Muscle of leg (tissue), 9 donors: ENCODE measurements around the gene DBP. TPM values are rescaled to one million over a fixed set of nuclear protein-coding genes. Genes with fewer than 3 reads are reported as not detected.

ENCODE experiments used
- polyA plus RNA-seq, 8 donors: library from polyadenylated mRNA; unstranded; fragments of 120-200 nt; gene quantifications; one replicate each; pipeline versions ENCODE4 v1.2.1 to v1.2.3, GENCODE V29; 2013; ENCODE audit warnings: inconsistent platforms in 1 of 8, low replicate concordance in 1 of 8; ENCODE audit not compliant: insufficient read length in 8 of 8, insufficient read depth in 1 of 8
- total RNA-seq: library from RNA; stranded (reverse); fragments of 120-200 nt; gene quantifications from one replicate; pipeline ENCODE4 v1.2.4, GENCODE V29; 2013

The DBP gene
- total and polyA plus RNA-seq, 9 donors, result 3.0 to 10.8 (median 6.6) TPM

Other genes starting within 250 kb of the DBP start
- 57.5 TPM for gene KDELR1, start 245.8 kb downstream of the DBP start, total RNA-seq
- 100 to 1,000 TPM; 104 to 162 (median 129) TPM for gene KDELR1, start 245.8 kb downstream of the DBP start, polyA plus RNA-seq
- 0.58 TPM for gene GRIN2D, start 243.7 kb downstream of the DBP start, total RNA-seq
- gene GRIN2D, start 243.7 kb downstream of the DBP start, polyA plus RNA-seq, result 1 to 10 TPM in 7 of 8 donors, under 1 TPM in 1; 0.93 to 3.1 (median 2.1) TPM
- gene GRWD1, start 191.4 kb downstream of the DBP start, total RNA-seq, result 21.0 TPM
- gene GRWD1, start 191.4 kb downstream of the DBP start, polyA plus RNA-seq, result 10 to 100 TPM; 20.4 to 29.9 (median 25.8) TPM
- 0.49 TPM for gene KCNJ14, start 181.8 kb downstream of the DBP start, total RNA-seq
- gene KCNJ14, start 181.8 kb downstream of the DBP start, polyA plus RNA-seq, result 1 to 10 TPM in 2 of 8 donors, under 1 TPM in 6; 0.48 to 1.2 (median 0.92) TPM
- 24.2 TPM for gene CYTH2, start 168.0 kb downstream of the DBP start, total RNA-seq
- 10 to 100 TPM; 37.4 to 54.5 (median 45.1) TPM for gene CYTH2, start 168.0 kb downstream of the DBP start, polyA plus RNA-seq
- 0.04 TPM for gene LMTK3, start 125.5 kb downstream of the DBP start, total RNA-seq
- under 1 TPM in 7 of 8 donors, not detected in 1; 0.03 to 0.39 (median 0.18) TPM for gene LMTK3, start 125.5 kb downstream of the DBP start, polyA plus RNA-seq
- 0.13 TPM for gene SULT2B1, start 85.2 kb downstream of the DBP start, total RNA-seq
- 1 to 10 TPM in 1 of 8 donors, under 1 TPM in 6, not detected in 1; 0.11 to 2.9 (median 0.27) TPM for gene SULT2B1, start 85.2 kb downstream of the DBP start, polyA plus RNA-seq
- not detected for gene SPACA4, start 30.6 kb downstream of the DBP start, total RNA-seq
- gene SPACA4, start 30.6 kb downstream of the DBP start, polyA plus RNA-seq, result not detected
- gene FAM83E, start 22.3 kb downstream of the DBP start, total RNA-seq, result 0.13 TPM
- 1 to 10 TPM in 1 of 8 donors, under 1 TPM in 6, not detected in 1; 0.11 to 1.2 (median 0.18) TPM for gene FAM83E, start 22.3 kb downstream of the DBP start, polyA plus RNA-seq
- 2,914 TPM for gene RPL18, start 18.2 kb downstream of the DBP start, total RNA-seq
- gene RPL18, start 18.2 kb downstream of the DBP start, polyA plus RNA-seq, result 1,000 to 10,000 TPM; 1,793 to 2,160 (median 1,901) TPM
- 4.1 TPM for gene SPHK2, start 17.9 kb downstream of the DBP start, total RNA-seq
- 10 to 100 TPM in 4 of 8 donors, 1 to 10 TPM in 4; 7.0 to 11.8 (median 9.9) TPM for gene SPHK2, start 17.9 kb downstream of the DBP start, polyA plus RNA-seq
- gene CA11, start 8.8 kb upstream of the DBP start, total RNA-seq, result 6.2 TPM
- gene CA11, start 8.8 kb upstream of the DBP start, polyA plus RNA-seq, result 10 to 100 TPM in 7 of 8 donors, 1 to 10 TPM in 1; 7.9 to 22.1 (median 14.0) TPM
- 0.18 TPM for gene NTN5, start 35.6 kb upstream of the DBP start, total RNA-seq
- 1 to 10 TPM in 7 of 8 donors, under 1 TPM in 1; 0.64 to 8.5 (median 2.2) TPM for gene NTN5, start 35.6 kb upstream of the DBP start, polyA plus RNA-seq
- gene FUT2, start 58.6 kb upstream of the DBP start, total RNA-seq, result not detected
- 1 to 10 TPM in 4 of 8 donors, under 1 TPM in 4; 0.53 to 3.8 (median 0.95) TPM for gene FUT2, start 58.6 kb upstream of the DBP start, polyA plus RNA-seq
- 29.2 TPM for gene MAMSTR, start 82.3 kb upstream of the DBP start, total RNA-seq
- gene MAMSTR, start 82.3 kb upstream of the DBP start, polyA plus RNA-seq, result 100 to 1,000 TPM in 4 of 8 donors, 10 to 100 TPM in 4; 59.8 to 160 (median 113) TPM
- gene RASIP1, start 103.2 kb upstream of the DBP start, total RNA-seq, result 14.1 TPM
- 10 to 100 TPM; 17.6 to 27.7 (median 25.0) TPM for gene RASIP1, start 103.2 kb upstream of the DBP start, polyA plus RNA-seq
- 0.04 TPM for gene IZUMO1, start 109.5 kb upstream of the DBP start, total RNA-seq
- 1 to 10 TPM in 2 of 8 donors, under 1 TPM in 6; 0.20 to 1.1 (median 0.85) TPM for gene IZUMO1, start 109.5 kb upstream of the DBP start, polyA plus RNA-seq
- gene FUT1, start 115.3 kb upstream of the DBP start, total RNA-seq, result 1.1 TPM
- gene FUT1, start 115.3 kb upstream of the DBP start, polyA plus RNA-seq, result 1 to 10 TPM in 7 of 8 donors, under 1 TPM in 1; 0.75 to 1.5 (median 1.3) TPM
- gene FGF21, start 118.1 kb upstream of the DBP start, total RNA-seq, result not detected
- gene FGF21, start 118.1 kb upstream of the DBP start, polyA plus RNA-seq, result under 1 TPM in 1 of 8 donors, not detected in 7; 0.25 TPM
- 18.8 TPM for gene BCAT2, start 173.7 kb upstream of the DBP start, total RNA-seq
- gene BCAT2, start 173.7 kb upstream of the DBP start, polyA plus RNA-seq, result 10 to 100 TPM; 21.2 to 32.7 (median 24.6) TPM
- gene HSD17B14, start 199.1 kb upstream of the DBP start, total RNA-seq, result 2.7 TPM
- gene HSD17B14, start 199.1 kb upstream of the DBP start, polyA plus RNA-seq, result 1 to 10 TPM; 1.9 to 8.3 (median 4.3) TPM
- 18.7 TPM for gene PLEKHA4, start 231.2 kb upstream of the DBP start, total RNA-seq
- gene PLEKHA4, start 231.2 kb upstream of the DBP start, polyA plus RNA-seq, result 10 to 100 TPM; 34.9 to 59.0 (median 38.4) TPM
- gene PPP1R15A, start 235.0 kb upstream of the DBP start, total RNA-seq, result 32.2 TPM
- 10 to 100 TPM; 49.0 to 84.7 (median 57.3) TPM for gene PPP1R15A, start 235.0 kb upstream of the DBP start, polyA plus RNA-seq